ENCODE measurements around the gene C9orf40. TPM values are rescaled to one million over a fixed set of nuclear protein-coding genes. Genes with fewer than 3 reads are reported as not detected.

Gene C9orf40
- total RNA-seq, 1 experiment from 2014 or later, result 9.2 TPM

DNA sequence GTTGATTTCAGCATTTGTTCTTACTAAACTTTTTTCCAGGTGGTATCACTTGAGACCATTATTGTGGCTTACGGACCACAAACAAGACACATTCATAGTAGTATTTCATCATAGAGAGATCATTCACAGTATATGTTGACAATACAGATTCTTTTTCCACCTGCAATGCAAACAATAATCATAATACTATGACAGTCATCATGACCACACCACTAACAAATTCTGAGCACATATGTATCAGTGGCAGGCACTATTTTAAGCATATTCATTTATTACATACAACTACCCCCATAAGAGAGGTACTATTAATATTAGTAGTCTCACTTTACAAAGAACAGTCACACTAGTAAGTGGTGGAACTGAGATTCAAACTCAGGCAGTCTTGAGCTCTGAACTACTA, 31.0 kb upstream of the C9orf40 start:
- Histone ChIP-seq H3K27ac (ENCODE audit: low read length) (no peak overlapping the region), H3K4me3 (ENCODE audit: low read depth in 2 of 2, low read length in 2 of 2) (no peak overlapping the region), H3K4me1 (ENCODE audit: control insufficient read depth, insufficient read depth, low read length) (no peaks in the 10 kb centered on the region), H3K27me3 (ENCODE audit: control insufficient read depth, insufficient read depth, low read length) (no peaks in the 10 kb centered on the region), H3K36me3 (ENCODE audit: control insufficient read depth, insufficient read depth, low read length) (no peaks in the 10 kb centered on the region), H3K9me3 (ENCODE audit: control insufficient read depth, insufficient read depth, low read depth, low read length) (no peaks in the 10 kb centered on the region)
- intact Hi-C loops (cut with micrococcal nuclease; ENCODE audit: unreplicated experiment) (no loop called here), in situ Hi-C loops (cut with HindIII; ENCODE audit: low pct_unique_long_range_greater_than_20kb, low sequenced_read_pairs) (no loop called here)
- ATAC-seq, result no peak
- no peak for DNase-seq (ENCODE audit: low read depth, low spot score)
- TF ChIP-seq TCF7L2 (IDR thresholded peaks at IDR 0.05; ENCODE audit: low read depth, low read length) (no peak), CTCF (IDR thresholded peaks at IDR 0.05) (no peak), SIN3A (IDR thresholded peaks at IDR 0.05; ENCODE audit: borderline replicate concordance, insufficient read depth, low read depth, low read length) (no peak), POLR2AphosphoS5 (IDR thresholded peaks at IDR 0.05; ENCODE audit: low read depth, low read length) (no peak)
- TF ChIP-seq, protein P1, sequence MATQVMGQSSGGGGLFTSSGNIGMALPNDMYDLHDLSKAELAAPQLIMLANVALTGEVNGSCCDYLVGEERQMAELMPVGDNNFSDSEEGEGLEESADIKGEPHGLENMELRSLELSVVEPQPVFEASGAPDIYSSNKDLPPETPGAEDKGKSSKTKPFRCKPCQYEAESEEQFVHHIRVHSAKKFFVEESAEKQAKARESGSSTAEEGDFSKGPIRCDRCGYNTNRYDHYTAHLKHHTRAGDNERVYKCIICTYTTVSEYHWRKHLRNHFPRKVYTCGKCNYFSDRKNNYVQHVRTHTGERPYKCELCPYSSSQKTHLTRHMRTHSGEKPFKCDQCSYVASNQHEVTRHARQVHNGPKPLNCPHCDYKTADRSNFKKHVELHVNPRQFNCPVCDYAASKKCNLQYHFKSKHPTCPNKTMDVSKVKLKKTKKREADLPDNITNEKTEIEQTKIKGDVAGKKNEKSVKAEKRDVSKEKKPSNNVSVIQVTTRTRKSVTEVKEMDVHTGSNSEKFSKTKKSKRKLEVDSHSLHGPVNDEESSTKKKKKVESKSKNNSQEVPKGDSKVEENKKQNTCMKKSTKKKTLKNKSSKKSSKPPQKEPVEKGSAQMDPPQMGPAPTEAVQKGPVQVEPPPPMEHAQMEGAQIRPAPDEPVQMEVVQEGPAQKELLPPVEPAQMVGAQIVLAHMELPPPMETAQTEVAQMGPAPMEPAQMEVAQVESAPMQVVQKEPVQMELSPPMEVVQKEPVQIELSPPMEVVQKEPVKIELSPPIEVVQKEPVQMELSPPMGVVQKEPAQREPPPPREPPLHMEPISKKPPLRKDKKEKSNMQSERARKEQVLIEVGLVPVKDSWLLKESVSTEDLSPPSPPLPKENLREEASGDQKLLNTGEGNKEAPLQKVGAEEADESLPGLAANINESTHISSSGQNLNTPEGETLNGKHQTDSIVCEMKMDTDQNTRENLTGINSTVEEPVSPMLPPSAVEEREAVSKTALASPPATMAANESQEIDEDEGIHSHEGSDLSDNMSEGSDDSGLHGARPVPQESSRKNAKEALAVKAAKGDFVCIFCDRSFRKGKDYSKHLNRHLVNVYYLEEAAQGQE (IDR thresholded peaks at IDR 0.05; ENCODE audit: insufficient read depth in 1 of 2, low read depth in 2 of 2, low read length in 1 of 2), result no peak
- no TSS peak for BruUV-seq (replicated peaks)
- ChIA-PET POLR2A (no interaction called here), CTCF (no interaction called here)

DNA sequence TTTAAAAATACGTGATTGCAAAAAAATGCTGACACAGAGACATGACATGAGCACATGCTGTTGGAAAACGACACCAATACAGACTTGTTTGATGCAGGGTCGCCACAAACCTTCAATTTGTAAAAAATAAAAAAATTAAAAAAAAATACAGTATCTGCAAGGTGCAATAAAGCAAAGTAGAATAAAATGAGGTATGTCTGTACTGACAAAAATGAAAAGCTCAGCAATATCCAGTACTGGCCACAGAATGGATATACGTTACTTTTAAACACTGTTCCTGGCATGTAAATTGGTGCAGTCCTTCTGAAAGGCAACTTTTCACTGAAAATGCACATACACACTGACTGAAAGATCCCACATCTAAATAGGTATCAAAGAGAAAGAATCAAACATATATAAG, 27.1 kb upstream of the C9orf40 start:
- Histone ChIP-seq H3K4me3 (ENCODE audit: low read depth in 2 of 2, low read length in 2 of 2) (no peak overlapping the region), H3K27ac (ENCODE audit: low read length) (no peak overlapping the region), H3K36me3 (ENCODE audit: control insufficient read depth, insufficient read depth, low read length) (no peaks in the 10 kb centered on the region), H3K27me3 (ENCODE audit: control insufficient read depth, insufficient read depth, low read length) (no peaks in the 10 kb centered on the region), H3K9me3 (ENCODE audit: control insufficient read depth, insufficient read depth, low read depth, low read length) (no peaks in the 10 kb centered on the region), H3K4me1 (ENCODE audit: control insufficient read depth, insufficient read depth, low read length) (no peaks in the 10 kb centered on the region)
- DNase-seq (ENCODE audit: low read depth, low spot score) (no peak), ATAC-seq (no peak)
- TF ChIP-seq, protein P1 (IDR thresholded peaks at IDR 0.05; ENCODE audit: insufficient read depth in 1 of 2, low read depth in 2 of 2, low read length in 1 of 2), result no peak
- CTCF ChIA-PET, result no interaction called here
- in situ Hi-C loops (cut with HindIII; ENCODE audit: low pct_unique_long_range_greater_than_20kb, low sequenced_read_pairs), result no loop called here
- no TSS peak for BruUV-seq (replicated peaks)
- intact Hi-C loops (cut with micrococcal nuclease; ENCODE audit: unreplicated experiment), result no loop called here
- POLR2A ChIA-PET, result no interaction called here

Measured in Panc1 (cell line).